Dermis microvascular lymphatic vessel endothelial cell (primary cell): ENCODE data around the gene C9orf72. TPM values are rescaled to one million over a fixed set of nuclear protein-coding genes. Genes with fewer than 3 reads are reported as not detected.
"Not testable (repeated sequence)": the region's sequence is repeated elsewhere in the genome, so short reads cannot be mapped to it uniquely, and the experiment has no call there.

ENCODE experiments used
- DNase-seq, 2 donors: peaks; one replicate each; pipeline versions ENCODE4 v3.0.0 to v3.0.0-alpha.2; 2010; ENCODE audit warnings: low read depth in 2 of 2
- total RNA-seq: library from RNA; depleted of rRNA; stranded (reverse); fragments of >200 nt; gene quantifications from 2 replicates; pipeline ENCODE4 v1.2.1, GENCODE V29; 2014

Gene C9orf72
- total RNA-seq = 5.3 and 6.3 TPM in 2 replicates

- no peak for DNase-seq
Observed at GRCh38 chr9:27572918-27573633, at the start of gene C9orf72. C9orf72 (minus strand) TSS chr9:27573481; CDS start chr9:27567120, 6,361 bp downstream.

- DNase-seq = no peak
Observed at GRCh38 chr9:27622693-27623340, 49.5 kb upstream of the C9orf72 start.

- DNase-seq = no peak
Observed at GRCh38 chr9:27619743-27620142, 46.5 kb upstream of the C9orf72 start.

- no peak for DNase-seq
Observed at GRCh38 chr9:27618066-27618465, 44.8 kb upstream of the C9orf72 start.

- no peak for DNase-seq
Observed at GRCh38 chr9:27614551-27614950, 41.3 kb upstream of the C9orf72 start.

GRCh38 chr9:27612036-27612435 lies 38.8 kb upstream of the C9orf72 start:
- not testable (repeated sequence) for DNase-seq

GRCh38 chr9:27610622-27611021 lies 37.3 kb upstream of the C9orf72 start:
- no peak for DNase-seq

GRCh38 chr9:27602954-27603353 lies 29.7 kb upstream of the C9orf72 start:
- DNase-seq = no peak

GRCh38 chr9:27602142-27602861 lies 29.0 kb upstream of the C9orf72 start:
- no peak for DNase-seq

GRCh38 chr9:27601396-27601795 lies 28.1 kb upstream of the C9orf72 start:
- no peak for DNase-seq

GRCh38 chr9:27600256-27600655 lies 27.0 kb upstream of the C9orf72 start:
- no peak for DNase-seq

GRCh38 chr9:27599870-27600238 lies 26.6 kb upstream of the C9orf72 start:
- DNase-seq = no peak

GRCh38 chr9:27599102-27599869 lies 26.0 kb upstream of the C9orf72 start:
- no peak for DNase-seq

- no peak for DNase-seq
Observed at GRCh38 chr9:27595733-27596132, 22.5 kb upstream of the C9orf72 start.

GRCh38 chr9:27591672-27592071 lies 18.4 kb upstream of the C9orf72 start:
- DNase-seq = no peak

- DNase-seq = no peak
Observed at GRCh38 chr9:27591093-27591492, 17.8 kb upstream of the C9orf72 start.

GRCh38 chr9:27590651-27591050 lies 17.4 kb upstream of the C9orf72 start:
- DNase-seq = no peak

- no peak for DNase-seq
Observed at GRCh38 chr9:27589462-27589861, 16.2 kb upstream of the C9orf72 start.

GRCh38 chr9:27586304-27586703 lies 13.0 kb upstream of the C9orf72 start:
- no peak for DNase-seq

GRCh38 chr9:27584931-27585330 lies 11.7 kb upstream of the C9orf72 start:
- no peak for DNase-seq

GRCh38 chr9:27582794-27583193 lies 9.5 kb upstream of the C9orf72 start:
- DNase-seq = no peak

GRCh38 chr9:27581826-27582225 lies 8.5 kb upstream of the C9orf72 start:
- DNase-seq = no peak
